IPS-18a (cell line): Measurements from ENCODE around the gene AFAP1L1.

Source experiments
- H3K27ac ChIP-seq: one replicate; pipeline ENCODE4 v1.5.1; 2013; ENCODE audit warnings: low read length
- H3K27me3 ChIP-seq: one replicate; pipeline ENCODE4 v1.6.1; 2013; ENCODE audit warnings: mild to moderate bottlenecking, low read length; ENCODE audit not compliant: control insufficient read depth, insufficient read depth
- H3K36me3 ChIP-seq: one replicate; pipeline ENCODE4 v1.6.1; 2013; ENCODE audit warnings: low read depth, low read length; ENCODE audit not compliant: control insufficient read depth
- H3K4me1 ChIP-seq: one replicate; pipeline ENCODE4 v1.6.1; 2013; ENCODE audit warnings: low read depth, low read length; ENCODE audit not compliant: control insufficient read depth
- H3K4me3 ChIP-seq: one replicate; pipeline ENCODE4 v1.5.1; 2013; ENCODE audit warnings: low read length
- H3K9ac ChIP-seq: one replicate; pipeline ENCODE4 v1.6.1; 2013; ENCODE audit warnings: mild to moderate bottlenecking, low read length, moderate library complexity
- H3K9me3 ChIP-seq: one replicate; pipeline ENCODE4 v1.6.1; 2013; ENCODE audit warnings: low read depth, low read length; ENCODE audit not compliant: control insufficient read depth

AFAP1L1 gene

GRCh38 chr5:149341876-149342275, 70.2 kb downstream of the AFAP1L1 start:
- Histone ChIP-seq H3K27me3 (no peaks in the 10 kb centered on the region), H3K9ac (no peak overlapping the region), H3K4me3 (no peak overlapping the region), H3K27ac (no peak overlapping the region), H3K9me3 (no peaks in the 10 kb centered on the region), H3K4me1 (no peaks in the 10 kb centered on the region), H3K36me3 (no peaks in the 10 kb centered on the region)

- Histone ChIP-seq H3K4me3 (no peak overlapping the region), H3K36me3 (peaks cover 21% of the 10 kb centered on the region), H3K4me1 (no peaks in the 10 kb centered on the region), H3K9ac (no peak overlapping the region), H3K27ac (no peak overlapping the region), H3K9me3 (no peaks in the 10 kb centered on the region), H3K27me3 (no peaks in the 10 kb centered on the region)
Measured at GRCh38 chr5:149344151-149344550, 72.5 kb downstream of the AFAP1L1 start.

GRCh38 chr5:149345147-149345891, 73.7 kb downstream of the AFAP1L1 start, which contains the start of gene GRPEL2:
TSS of gene GRPEL2 (plus strand) at chr5:149345499. CDS start at chr5:149345540, 41 bp downstream.
- H3K9ac ChIP-seq: peak within 1 kb of the TSS; percentile 76
- no peaks in the 10 kb centered on the region for H3K4me1 ChIP-seq
- H3K36me3 ChIP-seq: peaks cover 32% of the 10 kb centered on the region
- H3K4me3 ChIP-seq: peak within 1 kb of the TSS; percentile 86
- no peaks in the 10 kb centered on the region for H3K27me3 ChIP-seq
- no peaks in the 10 kb centered on the region for H3K9me3 ChIP-seq
- H3K27ac ChIP-seq: peak within 1 kb of the TSS; percentile 81

GRCh38 chr5:149345892-149346222, 74.2 kb downstream of the AFAP1L1 start:
- Histone ChIP-seq H3K27ac (peak overlapping the region; percentile 81), H3K9ac (peak overlapping the region; percentile 76), H3K4me1 (no peaks in the 10 kb centered on the region), H3K36me3 (peaks cover 38% of the 10 kb centered on the region), H3K27me3 (no peaks in the 10 kb centered on the region), H3K4me3 (peak overlapping the region; percentile 86), H3K9me3 (no peaks in the 10 kb centered on the region)

GRCh38 chr5:149348518-149348917, 76.9 kb downstream of the AFAP1L1 start:
- Histone ChIP-seq H3K27ac (no peak overlapping the region), H3K9ac (no peak overlapping the region)

GRCh38 chr5:149349382-149349781, 77.7 kb downstream of the AFAP1L1 start:
- H3K4me3 ChIP-seq: no peak overlapping the region

More at GRCh38 chr5:149348518-149348917, 76.9 kb downstream of the AFAP1L1 start:
- H3K27me3 ChIP-seq: no peaks in the 10 kb centered on the region
- H3K4me3 ChIP-seq: no peak overlapping the region
- no peaks in the 10 kb centered on the region for H3K4me1 ChIP-seq
- H3K36me3 ChIP-seq: peaks cover 64% of the 10 kb centered on the region
- no peaks in the 10 kb centered on the region for H3K9me3 ChIP-seq

GRCh38 chr5:149352169-149352568, 80.5 kb downstream of the AFAP1L1 start:
- Histone ChIP-seq H3K36me3 (peaks cover 72% of the 10 kb centered on the region), H3K4me3 (no peak overlapping the region), H3K4me1 (peaks cover under 1% of the 10 kb centered on the region)

More at GRCh38 chr5:149349382-149349781, 77.7 kb downstream of the AFAP1L1 start:
- Histone ChIP-seq H3K27me3 (no peaks in the 10 kb centered on the region), H3K36me3 (peaks cover 71% of the 10 kb centered on the region), H3K4me1 (no peaks in the 10 kb centered on the region), H3K9ac (no peak overlapping the region), H3K27ac (no peak overlapping the region), H3K9me3 (no peaks in the 10 kb centered on the region)

GRCh38 chr5:149353911-149354310, 82.3 kb downstream of the AFAP1L1 start:
- Histone ChIP-seq H3K27me3 (no peaks in the 10 kb centered on the region), H3K9me3 (no peaks in the 10 kb centered on the region), H3K36me3 (peaks cover 55% of the 10 kb centered on the region)

More at GRCh38 chr5:149352169-149352568, 80.5 kb downstream of the AFAP1L1 start:
- H3K9ac ChIP-seq: no peak overlapping the region
- no peak overlapping the region for H3K27ac ChIP-seq
- no peaks in the 10 kb centered on the region for H3K9me3 ChIP-seq
- H3K27me3 ChIP-seq: no peaks in the 10 kb centered on the region

GRCh38 chr5:149355688-149356087, 84.0 kb downstream of the AFAP1L1 start:
- no peak overlapping the region for H3K9ac ChIP-seq
- no peaks in the 10 kb centered on the region for H3K27me3 ChIP-seq
- H3K4me3 ChIP-seq: no peak overlapping the region
- H3K9me3 ChIP-seq: no peaks in the 10 kb centered on the region
- peaks cover 9% of the 10 kb centered on the region for H3K4me1 ChIP-seq
- peaks cover 37% of the 10 kb centered on the region for H3K36me3 ChIP-seq
- H3K27ac ChIP-seq: no peak overlapping the region

More at GRCh38 chr5:149353911-149354310, 82.3 kb downstream of the AFAP1L1 start:
- peaks cover 9% of the 10 kb centered on the region for H3K4me1 ChIP-seq
- no peak overlapping the region for H3K9ac ChIP-seq
- H3K4me3 ChIP-seq: no peak overlapping the region
- H3K27ac ChIP-seq: no peak overlapping the region

- H3K4me3 ChIP-seq: no peak overlapping the region
- no peaks in the 10 kb centered on the region for H3K9me3 ChIP-seq
- H3K36me3 ChIP-seq: peaks cover 30% of the 10 kb centered on the region
- peaks cover 9% of the 10 kb centered on the region for H3K4me1 ChIP-seq
- H3K27ac ChIP-seq: no peak overlapping the region
- H3K9ac ChIP-seq: no peak overlapping the region
- no peaks in the 10 kb centered on the region for H3K27me3 ChIP-seq
Measured at GRCh38 chr5:149356391-149356790, 84.7 kb downstream of the AFAP1L1 start.

GRCh38 chr5:149357370-149358293, 86.0 kb downstream of the AFAP1L1 start, which contains the start of gene PCYOX1L:
TSS of gene PCYOX1L (plus strand) at chr5:149358046. CDS start at chr5:149358069, 23 bp downstream.
- no peaks in the 10 kb centered on the region for H3K27me3 ChIP-seq
- peak within 1 kb of the TSS; percentile 59 for H3K9ac ChIP-seq
- peak within 1 kb of the TSS; percentile 81 for H3K4me3 ChIP-seq
- H3K4me1 ChIP-seq: peaks cover 9% of the 10 kb centered on the region
- H3K36me3 ChIP-seq: peaks cover 18% of the 10 kb centered on the region
- H3K9me3 ChIP-seq: no peaks in the 10 kb centered on the region
- H3K27ac ChIP-seq: no peak within 1 kb of the TSS
